ENCODE data around the gene VWA3B.

DNA sequence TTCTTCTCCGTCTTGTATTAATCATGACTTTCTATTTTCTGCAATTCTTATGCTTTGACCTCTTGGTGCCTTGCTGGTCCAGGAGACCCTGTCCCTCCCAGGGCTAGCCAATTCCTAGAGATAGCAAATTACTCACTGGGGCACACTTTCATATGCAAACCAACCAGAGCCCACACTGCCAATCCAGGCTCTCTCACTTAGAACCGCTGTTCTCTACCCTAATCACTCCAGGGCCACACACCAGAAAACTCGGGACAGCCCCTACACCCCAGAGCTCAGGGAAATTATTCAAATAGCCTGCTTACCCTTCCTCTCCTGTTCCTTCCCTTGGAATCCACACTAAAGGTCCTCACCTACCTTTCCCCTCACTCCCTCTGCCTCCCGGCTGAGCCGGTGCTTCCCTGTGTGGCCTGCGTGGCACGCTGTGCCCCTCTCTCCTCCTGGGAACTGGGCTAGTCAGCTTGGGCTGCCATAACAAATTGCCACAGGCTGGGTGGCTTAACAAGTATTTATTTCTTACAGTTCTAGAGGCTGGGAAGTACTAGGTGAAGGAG, 41.7 kb downstream of the VWA3B start:
- TF ChIP-seq ISL1 (CRISPR knock-in tag; IDR thresholded peaks at IDR 0.05) (no peak), ZNF70 (CRISPR knock-in tag; IDR thresholded peaks at IDR 0.05) (no peak), ZNF565 (CRISPR knock-in tag; conservative IDR thresholded peaks at IDR 0.05; ENCODE audit: low read depth) (no peak), CREB5 (CRISPR knock-in tag; IDR thresholded peaks at IDR 0.05; ENCODE audit: low read depth) (no peak), TCF4 (CRISPR knock-in tag; IDR thresholded peaks at IDR 0.05; ENCODE audit: borderline replicate concordance) (no peak), TOX (CRISPR knock-in tag; IDR thresholded peaks at IDR 0.05; ENCODE audit: borderline replicate concordance) (no peak), BACH2 (CRISPR knock-in tag; IDR thresholded peaks at IDR 0.05; ENCODE audit: borderline replicate concordance) (no peak), ZFP30 (CRISPR knock-in tag; IDR thresholded peaks at IDR 0.05) (no peak), ARNTL (CRISPR knock-in tag; IDR thresholded peaks at IDR 0.05; ENCODE audit: borderline replicate concordance, low read depth) (no peak), PPARA (CRISPR knock-in tag; IDR thresholded peaks at IDR 0.05; ENCODE audit: borderline replicate concordance) (no peak), ZFP3 (CRISPR knock-in tag; IDR thresholded peaks at IDR 0.05) (no peak)
- TF ChIP-seq, protein P1, sequence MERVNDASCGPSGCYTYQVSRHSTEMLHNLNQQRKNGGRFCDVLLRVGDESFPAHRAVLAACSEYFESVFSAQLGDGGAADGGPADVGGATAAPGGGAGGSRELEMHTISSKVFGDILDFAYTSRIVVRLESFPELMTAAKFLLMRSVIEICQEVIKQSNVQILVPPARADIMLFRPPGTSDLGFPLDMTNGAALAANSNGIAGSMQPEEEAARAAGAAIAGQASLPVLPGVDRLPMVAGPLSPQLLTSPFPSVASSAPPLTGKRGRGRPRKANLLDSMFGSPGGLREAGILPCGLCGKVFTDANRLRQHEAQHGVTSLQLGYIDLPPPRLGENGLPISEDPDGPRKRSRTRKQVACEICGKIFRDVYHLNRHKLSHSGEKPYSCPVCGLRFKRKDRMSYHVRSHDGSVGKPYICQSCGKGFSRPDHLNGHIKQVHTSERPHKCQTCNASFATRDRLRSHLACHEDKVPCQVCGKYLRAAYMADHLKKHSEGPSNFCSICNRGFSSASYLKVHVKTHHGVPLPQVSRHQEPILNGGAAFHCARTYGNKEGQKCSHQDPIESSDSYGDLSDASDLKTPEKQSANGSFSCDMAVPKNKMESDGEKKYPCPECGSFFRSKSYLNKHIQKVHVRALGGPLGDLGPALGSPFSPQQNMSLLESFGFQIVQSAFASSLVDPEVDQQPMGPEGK (CRISPR knock-in tag; IDR thresholded peaks at IDR 0.05; ENCODE audit: borderline replicate concordance), result no peak
- TF ChIP-seq, protein P2, sequence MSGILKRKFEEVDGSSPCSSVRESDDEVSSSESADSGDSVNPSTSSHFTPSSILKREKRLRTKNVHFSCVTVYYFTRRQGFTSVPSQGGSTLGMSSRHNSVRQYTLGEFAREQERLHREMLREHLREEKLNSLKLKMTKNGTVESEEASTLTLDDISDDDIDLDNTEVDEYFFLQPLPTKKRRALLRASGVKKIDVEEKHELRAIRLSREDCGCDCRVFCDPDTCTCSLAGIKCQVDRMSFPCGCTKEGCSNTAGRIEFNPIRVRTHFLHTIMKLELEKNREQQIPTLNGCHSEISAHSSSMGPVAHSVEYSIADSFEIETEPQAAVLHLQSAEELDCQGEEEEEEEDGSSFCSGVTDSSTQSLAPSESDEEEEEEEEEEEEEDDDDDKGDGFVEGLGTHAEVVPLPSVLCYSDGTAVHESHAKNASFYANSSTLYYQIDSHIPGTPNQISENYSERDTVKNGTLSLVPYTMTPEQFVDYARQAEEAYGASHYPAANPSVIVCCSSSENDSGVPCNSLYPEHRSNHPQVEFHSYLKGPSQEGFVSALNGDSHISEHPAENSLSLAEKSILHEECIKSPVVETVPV (CRISPR knock-in tag; IDR thresholded peaks at IDR 0.05), result no peak

Data from SK-N-SH treated with all-trans-retinoic acid at 6 μM for 48 hours (cell line).